HepG2 (cell line): ENCODE measurements around the gene POLDIP3. TPM values are rescaled to one million over a fixed set of nuclear protein-coding genes. Genes with fewer than 3 reads are reported as not detected.

Experiments used
- ASH2L ChIP-seq: fragments of 300-600, 200-600 bp; sonication (generic); IDR thresholded peaks from 2 replicates; pipeline ENCODE4 v1.7.0; 2017; ENCODE audit warnings: low read depth, mild to moderate bottlenecking, moderate library complexity, mixed read lengths, low read length; ENCODE audit not compliant: insufficient read length
- ERF ChIP-seq: IDR thresholded peaks from 2 replicates; pipeline ENCODE4 v1.6.1; 2018; ENCODE audit warnings: missing biosample characterization, missing genetic modification reagents
- FOXJ3 ChIP-seq: sonication (generic); formaldehyde crosslinking; IDR thresholded peaks from 2 replicates; pipeline ENCODE4 v1.4.0; 2020; ENCODE audit warnings: missing genetic modification reagents, mild to moderate bottlenecking, borderline replicate concordance
- HMG20B ChIP-seq: conservative IDR thresholded peaks from 2 replicates; pipeline ENCODE4 v1.6.1; 2016; ENCODE audit warnings: missing genetic modification reagents, missing compliant biosample characterization
- IKZF4 ChIP-seq: sonication (generic); formaldehyde crosslinking; IDR thresholded peaks from 2 replicates; pipeline ENCODE4 v1.5.1; 2020; ENCODE audit warnings: borderline replicate concordance, mild to moderate bottlenecking, low read depth, missing genetic modification reagents; ENCODE audit errors: not compliant biosample characterization
- REXO4 ChIP-seq: sonication (generic); formaldehyde crosslinking; IDR thresholded peaks from 2 replicates; pipeline ENCODE4 v1.8.0; 2022; ENCODE audit warnings: missing genetic modification reagents, mild to moderate bottlenecking, borderline replicate concordance
- RFXANK ChIP-seq: IDR thresholded peaks from 2 replicates; pipeline ENCODE4 v1.6.1; 2016
- SOX5 ChIP-seq: IDR thresholded peaks from 2 replicates; pipeline ENCODE4 v1.6.1; 2016; ENCODE audit warnings: borderline replicate concordance
- SYNCRIP ChIP-seq: fragments of 200-400 bp; formaldehyde crosslinking; IDR thresholded peaks from 2 replicates; pipeline ENCODE4 v1.6.1; 2018; ENCODE audit warnings: mild to moderate bottlenecking, low read depth, low read length; ENCODE audit not compliant: insufficient read depth
- UBTF ChIP-seq: sonication (generic); formaldehyde crosslinking; IDR thresholded peaks from 2 replicates; pipeline ENCODE4 v1.4.0; 2020; ENCODE audit warnings: mild to moderate bottlenecking, missing genetic modification reagents
- XRCC5 ChIP-seq: fragments of 200-400 bp; formaldehyde crosslinking; optimal IDR thresholded peaks from 2 replicates; pipeline ENCODE3; 2017; ENCODE audit warnings: mild to moderate bottlenecking, low read length
- ZNF230 ChIP-seq: sonication (generic); formaldehyde crosslinking; IDR thresholded peaks from 2 replicates; pipeline ENCODE4 v1.4.0; 2020; ENCODE audit warnings: mild to moderate bottlenecking, missing genetic modification reagents
- ZNF251 ChIP-seq: sonication (generic); formaldehyde crosslinking; IDR thresholded peaks from 2 replicates; pipeline ENCODE4 v1.9.0; 2021; ENCODE audit warnings: mild to moderate bottlenecking, missing genetic modification reagents
- ZNF335 ChIP-seq: sonication (generic); formaldehyde crosslinking; IDR thresholded peaks from 2 replicates; pipeline ENCODE4 v1.4.0; 2020; ENCODE audit warnings: missing genetic modification reagents
- ZNF644 ChIP-seq: IDR thresholded peaks from 2 replicates; pipeline ENCODE4 v1.6.1; 2016; ENCODE audit warnings: low read depth
- ZNF674 ChIP-seq: sonication (generic); formaldehyde crosslinking; IDR thresholded peaks from 2 replicates; pipeline ENCODE4 v1.5.0; 2020; ENCODE audit warnings: low read depth, mild to moderate bottlenecking, missing genetic modification reagents
- ZNF710 ChIP-seq: sonication (generic); formaldehyde crosslinking; IDR thresholded peaks from 2 replicates; pipeline ENCODE4 v1.5.0; 2020; ENCODE audit warnings: mild to moderate bottlenecking, missing genetic modification reagents, borderline replicate concordance
- ZNF83 ChIP-seq: sonication (generic); formaldehyde crosslinking; IDR thresholded peaks from 2 replicates; pipeline ENCODE4 v1.4.0; 2020; ENCODE audit warnings: missing genetic modification reagents, mild to moderate bottlenecking, borderline replicate concordance
- polyA plus RNA-seq, 8 experiments: library from polyadenylated mRNA; depleted of rRNA in 3 of 8; stranded (reverse) in 7 of 8; unstranded in 1 of 8; fragments of >200 nt; fragmentation: Illumina TruSeq in 4 of 8; extraction: Trizol in 4 of 8; gene quantifications; 2 replicates each; pipeline versions ENCODE4 v1.2.1 to v1.2.3, GENCODE V29; 2011 to 2016; ENCODE audit warnings: low read depth in 4 of 8, missing spikeins in 1 of 8, mixed read lengths in 1 of 8; ENCODE audit not compliant: insufficient read depth in 1 of 8
- total RNA-seq, 5 experiments: library from RNA; depleted of rRNA; stranded (reverse); fragments of >200 nt; fragmentation: Illumina TruSeq; extraction: Trizol; gene quantifications; 2 replicates each; pipeline ENCODE4 v1.2.3, GENCODE V29; 2016; ENCODE audit warnings: low read depth in 1 of 5
- TF ChIP-seq, protein P1 (sequence below): sonication (generic); formaldehyde crosslinking; IDR thresholded peaks from 2 replicates; pipeline ENCODE4 v1.5.0; 2020; ENCODE audit warnings: missing genetic modification reagents, mild to moderate bottlenecking, borderline replicate concordance
- TF ChIP-seq, protein P2 (sequence below): IDR thresholded peaks from 2 replicates; pipeline ENCODE4 v1.6.1; 2016; ENCODE audit warnings: missing compliant biosample characterization, missing genetic modification reagents, borderline replicate concordance
- TF ChIP-seq, protein P3 (sequence below): IDR thresholded peaks from 2 replicates; pipeline ENCODE4 v1.4.0; 2020; ENCODE audit warnings: mild to moderate bottlenecking, missing genetic modification reagents

The POLDIP3 gene
- total and polyA plus RNA-seq, 2 of the 13 experiments (the other 11 are each of a cell fraction or from before 2014, with no cell fraction given) = 45.8 to 47.4 TPM

GRCh38 chr22:42544686-42545085 is 70.0 kb downstream of the POLDIP3 start (continued):
- TF ChIP-seq, protein P1, sequence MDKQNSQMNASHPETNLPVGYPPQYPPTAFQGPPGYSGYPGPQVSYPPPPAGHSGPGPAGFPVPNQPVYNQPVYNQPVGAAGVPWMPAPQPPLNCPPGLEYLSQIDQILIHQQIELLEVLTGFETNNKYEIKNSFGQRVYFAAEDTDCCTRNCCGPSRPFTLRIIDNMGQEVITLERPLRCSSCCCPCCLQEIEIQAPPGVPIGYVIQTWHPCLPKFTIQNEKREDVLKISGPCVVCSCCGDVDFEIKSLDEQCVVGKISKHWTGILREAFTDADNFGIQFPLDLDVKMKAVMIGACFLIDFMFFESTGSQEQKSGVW (CRISPR knock-in tag) = no peak
- TF ChIP-seq ZNF251 (CRISPR knock-in tag) (no peak), IKZF4 (CRISPR knock-in tag) (no peak), UBTF (CRISPR knock-in tag) (no peak), FOXJ3 (CRISPR knock-in tag) (no peak), ZNF710 (no peak), ZNF644 (0 out of 2 replicates have a peak, but pooled peaks have one; percentile 9), ERF (CRISPR knock-in tag) (no peak), SOX5 (CRISPR knock-in tag) (peak; percentile 59; the same call in 1 of the 2 replicates), SYNCRIP (no peak), ZNF83 (CRISPR knock-in tag) (no peak), ZNF674 (no peak), ZNF230 (CRISPR knock-in tag) (no peak), ASH2L (no peak), ZNF335 (CRISPR knock-in tag) (0 out of 2 replicates have a peak, but pooled peaks have one; percentile 16), RFXANK (CRISPR knock-in tag) (no peak), XRCC5 (no peak), REXO4 (CRISPR knock-in tag) (no peak), HMG20B (CRISPR knock-in tag) (no peak)
- TF ChIP-seq, protein P2, sequence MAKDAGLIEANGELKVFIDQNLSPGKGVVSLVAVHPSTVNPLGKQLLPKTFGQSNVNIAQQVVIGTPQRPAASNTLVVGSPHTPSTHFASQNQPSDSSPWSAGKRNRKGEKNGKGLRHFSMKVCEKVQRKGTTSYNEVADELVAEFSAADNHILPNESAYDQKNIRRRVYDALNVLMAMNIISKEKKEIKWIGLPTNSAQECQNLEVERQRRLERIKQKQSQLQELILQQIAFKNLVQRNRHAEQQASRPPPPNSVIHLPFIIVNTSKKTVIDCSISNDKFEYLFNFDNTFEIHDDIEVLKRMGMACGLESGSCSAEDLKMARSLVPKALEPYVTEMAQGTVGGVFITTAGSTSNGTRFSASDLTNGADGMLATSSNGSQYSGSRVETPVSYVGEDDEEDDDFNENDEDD (CRISPR knock-in tag) = no peak
- TF ChIP-seq, protein P3, sequence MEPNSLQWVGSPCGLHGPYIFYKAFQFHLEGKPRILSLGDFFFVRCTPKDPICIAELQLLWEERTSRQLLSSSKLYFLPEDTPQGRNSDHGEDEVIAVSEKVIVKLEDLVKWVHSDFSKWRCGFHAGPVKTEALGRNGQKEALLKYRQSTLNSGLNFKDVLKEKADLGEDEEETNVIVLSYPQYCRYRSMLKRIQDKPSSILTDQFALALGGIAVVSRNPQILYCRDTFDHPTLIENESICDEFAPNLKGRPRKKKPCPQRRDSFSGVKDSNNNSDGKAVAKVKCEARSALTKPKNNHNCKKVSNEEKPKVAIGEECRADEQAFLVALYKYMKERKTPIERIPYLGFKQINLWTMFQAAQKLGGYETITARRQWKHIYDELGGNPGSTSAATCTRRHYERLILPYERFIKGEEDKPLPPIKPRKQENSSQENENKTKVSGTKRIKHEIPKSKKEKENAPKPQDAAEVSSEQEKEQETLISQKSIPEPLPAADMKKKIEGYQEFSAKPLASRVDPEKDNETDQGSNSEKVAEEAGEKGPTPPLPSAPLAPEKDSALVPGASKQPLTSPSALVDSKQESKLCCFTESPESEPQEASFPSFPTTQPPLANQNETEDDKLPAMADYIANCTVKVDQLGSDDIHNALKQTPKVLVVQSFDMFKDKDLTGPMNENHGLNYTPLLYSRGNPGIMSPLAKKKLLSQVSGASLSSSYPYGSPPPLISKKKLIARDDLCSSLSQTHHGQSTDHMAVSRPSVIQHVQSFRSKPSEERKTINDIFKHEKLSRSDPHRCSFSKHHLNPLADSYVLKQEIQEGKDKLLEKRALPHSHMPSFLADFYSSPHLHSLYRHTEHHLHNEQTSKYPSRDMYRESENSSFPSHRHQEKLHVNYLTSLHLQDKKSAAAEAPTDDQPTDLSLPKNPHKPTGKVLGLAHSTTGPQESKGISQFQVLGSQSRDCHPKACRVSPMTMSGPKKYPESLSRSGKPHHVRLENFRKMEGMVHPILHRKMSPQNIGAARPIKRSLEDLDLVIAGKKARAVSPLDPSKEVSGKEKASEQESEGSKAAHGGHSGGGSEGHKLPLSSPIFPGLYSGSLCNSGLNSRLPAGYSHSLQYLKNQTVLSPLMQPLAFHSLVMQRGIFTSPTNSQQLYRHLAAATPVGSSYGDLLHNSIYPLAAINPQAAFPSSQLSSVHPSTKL (CRISPR knock-in tag) = peak; percentile 53
